ENCODE data around the gene SNX25.

GRCh38 chr4:185242749-185243533, 33.5 kb downstream of the SNX25 start:
- TF ChIP-seq CTCF (IDR thresholded peaks at IDR 0.05) (no peak), POLR2A (IDR thresholded peaks at IDR 0.05) (no peak)
